ENCODE data around the gene TEX55.

DNA sequence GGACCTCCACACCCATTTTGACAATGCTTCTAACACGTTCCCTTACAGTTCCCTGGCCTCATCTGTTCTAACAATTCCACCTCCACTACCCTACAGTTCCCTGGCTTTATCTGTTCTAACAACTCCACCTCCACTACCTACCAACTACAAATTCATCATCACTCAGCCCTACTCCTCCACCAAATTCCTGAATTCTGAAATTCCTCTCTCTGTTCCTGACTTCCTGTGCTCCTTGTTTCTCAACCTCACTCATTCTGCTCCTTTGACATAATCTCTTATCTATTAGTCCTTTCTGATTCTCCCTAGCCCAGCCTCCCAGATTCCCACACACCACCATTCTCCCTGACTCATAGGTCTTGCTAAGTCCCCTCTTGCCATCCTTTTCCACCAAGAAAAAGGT lies 49.9 kb downstream of the TEX55 start:
- no peak for TF ChIP-seq POLR2AphosphoS5 (IDR thresholded peaks at IDR 0.05)
- no peak for TF ChIP-seq CTCF (IDR thresholded peaks at IDR 0.05 in 8 of 11, conservative IDR thresholded peaks at IDR 0.05 in 3 of 11)
- no peak for TF ChIP-seq POLR2A (IDR thresholded peaks at IDR 0.05)

All from spleen (tissue), 7 donors.